ENCODE measurements around the gene PSMB10.

PSMB10 gene

GRCh38 chr16:67963662-67964321, 27.1 kb upstream of the PSMB10 start:
- no peak for DNase-seq

GRCh38 chr16:67963292-67963661, 26.6 kb upstream of the PSMB10 start:
- no peak for DNase-seq

- no peak for DNase-seq
Observed at GRCh38 chr16:67962135-67962534, 25.5 kb upstream of the PSMB10 start.

GRCh38 chr16:67961551-67961957, 24.9 kb upstream of the PSMB10 start:
- DNase-seq = no peak

- DNase-seq = peak; percentile 81
Observed at GRCh38 chr16:67959536-67960329, 23.1 kb upstream of the PSMB10 start.

GRCh38 chr16:67957622-67958021, 21.0 kb upstream of the PSMB10 start:
- DNase-seq = no peak

- no peak for DNase-seq
Observed at GRCh38 chr16:67954421-67955196, 18.0 kb upstream of the PSMB10 start.

- no peak for DNase-seq
Observed at GRCh38 chr16:67953641-67954375, 17.2 kb upstream of the PSMB10 start.

- DNase-seq = no peak
Observed at GRCh38 chr16:67951485-67951884, 14.8 kb upstream of the PSMB10 start.

GRCh38 chr16:67950335-67950843, 13.7 kb upstream of the PSMB10 start:
- DNase-seq = no peak

GRCh38 chr16:67949645-67950044, 13.0 kb upstream of the PSMB10 start:
- no peak for DNase-seq

GRCh38 chr16:67948015-67948414, 11.4 kb upstream of the PSMB10 start:
- DNase-seq = no peak

- DNase-seq = no peak
Observed at GRCh38 chr16:67946966-67947558, 10.4 kb upstream of the PSMB10 start.

- DNase-seq = no peak
Observed at GRCh38 chr16:67946128-67946569, 9.5 kb upstream of the PSMB10 start.

- no peak for DNase-seq
Observed at GRCh38 chr16:67945392-67945933, 8.8 kb upstream of the PSMB10 start.

GRCh38 chr16:67944690-67945391, 8.2 kb upstream of the PSMB10 start:
- no peak for DNase-seq

GRCh38 chr16:67943619-67944504, 7.2 kb upstream of the PSMB10 start, which contains the start of gene LCAT:
Gene LCAT, minus strand, starts transcription at chr16:67944120. Its CDS starts 19 bp downstream, at chr16:67944101.
- no peak for DNase-seq

GRCh38 chr16:67943256-67943618, 6.6 kb upstream of the PSMB10 start:
- DNase-seq = no peak

- DNase-seq = no peak
Observed at GRCh38 chr16:67942510-67943255, 6.0 kb upstream of the PSMB10 start.

- peak; percentile 24 for DNase-seq
Observed at GRCh38 chr16:67942200-67942509, 5.5 kb upstream of the PSMB10 start.

Measured in HCEC 1CT (cell line).